Lung (tissue), 12 donors: ENCODE measurements around the gene RTKN2. TPM values are rescaled to one million over a fixed set of nuclear protein-coding genes. Genes with fewer than 3 reads are reported as not detected.
A peak's percentile ranks its signal among the peaks of the same experiment; 100 is the strongest.

Experiments used
- ATAC-seq: fragments of 200-7000 bp; cut with Tn5 transposase; one replicate; pipeline ENCODE4 v1.9.1; 2020; ENCODE audit warnings: moderate number of reproducible peaks; ENCODE audit not compliant: insufficient read depth, low FRiP score
- DNase-seq, 3 donors: peaks; one replicate each; pipeline ENCODE4 v3.0.0-alpha.2; 2013 to 2017
- H3K27ac ChIP-seq, 2 donors: one replicate each; pipeline ENCODE4 v1.5.1; 2013; ENCODE audit warnings: mild to moderate bottlenecking in 2 of 2, moderate library complexity in 2 of 2, control low read depth in 1 of 2, inconsistent platforms in 1 of 2, low read depth in 1 of 2, low read length in 1 of 2
- H3K27me3 ChIP-seq, 3 donors: one replicate each; pipeline ENCODE4 v1.5.1; 2013; ENCODE audit warnings: low read length in 2 of 3; ENCODE audit not compliant: control insufficient read depth in 3 of 3, insufficient read depth in 3 of 3
- H3K36me3 ChIP-seq, 4 donors: one replicate each; pipeline ENCODE4 v1.5.1; 2013; ENCODE audit warnings: low read length in 4 of 4, mild to moderate bottlenecking in 1 of 4, moderate library complexity in 1 of 4; ENCODE audit not compliant: control insufficient read depth in 4 of 4, insufficient read depth in 4 of 4
- H3K4me1 ChIP-seq, 5 donors: one replicate each; pipeline ENCODE4 v1.5.1; 2013; ENCODE audit warnings: low read length in 5 of 5, mild to moderate bottlenecking in 2 of 5, moderate library complexity in 1 of 5; ENCODE audit not compliant: control insufficient read depth in 5 of 5, insufficient read depth in 5 of 5
- H3K4me3 ChIP-seq: one replicate; pipeline ENCODE4 v1.5.1; 2013; ENCODE audit warnings: mild to moderate bottlenecking, control low read depth, moderate library complexity
- H3K9ac ChIP-seq, 2 donors: one replicate each; pipeline ENCODE4 v1.5.1; 2013; ENCODE audit warnings: low read length in 2 of 2, control low read depth in 1 of 2; ENCODE audit not compliant: insufficient read depth in 1 of 2
- H3K9me3 ChIP-seq, 4 donors: one replicate each; pipeline ENCODE4 v1.5.1; 2013; ENCODE audit warnings: low read length in 3 of 4, mild to moderate bottlenecking in 1 of 4, moderate library complexity in 1 of 4; ENCODE audit not compliant: control insufficient read depth in 4 of 4, insufficient read depth in 3 of 4
- CTCF ChIP-seq: IDR thresholded peaks from 2 replicates; pipeline ENCODE4 v1.5.1; 2012; ENCODE audit warnings: mild to moderate bottlenecking; ENCODE audit errors: control extremely low read depth, extremely low read depth
- WGBS, 2 donors: extraction: QIAGEN DNeasy Blood & Tissue Kit; methylation state at CpG; one replicate each; pipeline ENCODE4 v1.1.7; 2013; 5-methylcytosine and 5-hydroxymethylcytosine counted together
- polyA plus RNA-seq, 2 donors: library from polyadenylated mRNA; stranded (reverse); fragments of 200-250 nt; gene quantifications; one replicate each; pipeline ENCODE4 v1.2.1, GENCODE V29; 2013
- total RNA-seq, 2 donors: library from RNA; depleted of rRNA in 1 of 2; stranded (reverse); fragments of >200 nt in 1 of 2; gene quantifications; one replicate each; pipeline ENCODE4 v1.2.1, GENCODE V29; 2014 to 2021
- donor health status: control.
- donor health status: control.
- donor health status: Bipolar disorder and iron deficiency.
- donor health status: healthy.
- donor health status: DM: yes; HTN: yes; CAD: no.

RTKN2 gene
- total and polyA plus RNA-seq, 4 donors = 3.7 to 34.7 (median 16.8) TPM

- DNase-seq (no peak), ATAC-seq (no peak)
- H3K4me3 ChIP-seq = no peak overlapping the region
- no peaks in the 10 kb centered on the region for H3K27me3 ChIP-seq
- peaks cover 0 to 2% (median 0%) of the 10 kb centered on the region in 5 donors for H3K4me1 ChIP-seq
- peaks cover 0 to 4% (median 0%) of the 10 kb centered on the region in 4 donors for H3K9me3 ChIP-seq
- no peak overlapping the region for H3K27ac ChIP-seq
- no peaks in the 10 kb centered on the region for H3K36me3 ChIP-seq
- H3K9ac ChIP-seq = no peak overlapping the region
- no peak for TF ChIP-seq CTCF
Observed at GRCh38 chr10:62308101-62308500, 39.5 kb upstream of the RTKN2 start.

- Histone ChIP-seq H3K27ac (peak overlapping the region in 1 of 2 donors; percentile 44), H3K9ac (no peak overlapping the region), H3K9me3 (peaks cover 0 to 4% (median 0%) of the 10 kb centered on the region in 4 donors), H3K27me3 (no peaks in the 10 kb centered on the region), H3K4me1 (peaks cover 0 to 2% (median 0%) of the 10 kb centered on the region in 5 donors), H3K4me3 (no peak overlapping the region), H3K36me3 (no peaks in the 10 kb centered on the region)
- ATAC-seq (no peak), DNase-seq (no peak)
- TF ChIP-seq CTCF = no peak
- WGBS, 2 donors = 39 to 45% methylated on average over 4 of the region's 4 CpGs
Observed at GRCh38 chr10:62307635-62308034, 39.0 kb upstream of the RTKN2 start.

- Histone ChIP-seq H3K9me3 (peaks cover 0 to 4% (median 0%) of the 10 kb centered on the region in 4 donors), H3K9ac (no peak overlapping the region), H3K27ac (no peak overlapping the region), H3K4me3 (no peak overlapping the region), H3K4me1 (peaks cover 0 to 2% (median 0%) of the 10 kb centered on the region in 5 donors), H3K36me3 (no peaks in the 10 kb centered on the region), H3K27me3 (no peaks in the 10 kb centered on the region)
- ATAC-seq (no peak), DNase-seq (no peak)
- WGBS, 2 donors = 45 to 52% methylated on average over 9 of the region's 9 CpGs
- no peak for TF ChIP-seq CTCF
Observed at GRCh38 chr10:62306663-62307062, 38.0 kb upstream of the RTKN2 start.

- no peak for ATAC-seq
- no peak overlapping the region for H3K4me3 ChIP-seq
- no peak for DNase-seq
Observed at GRCh38 chr10:62305813-62306212, 37.2 kb upstream of the RTKN2 start.

More at GRCh38 chr10:62305813-62306212, 37.2 kb upstream of the RTKN2 start:
- 75 to 83% methylated on average over 1 of the region's 1 CpG for WGBS, 2 donors
- Histone ChIP-seq H3K27me3 (no peaks in the 10 kb centered on the region), H3K4me1 (peaks cover 0 to 2% (median 0%) of the 10 kb centered on the region in 5 donors), H3K36me3 (no peaks in the 10 kb centered on the region), H3K9me3 (peaks cover 0 to 4% (median 0%) of the 10 kb centered on the region in 4 donors), H3K9ac (no peak overlapping the region), H3K27ac (no peak overlapping the region)
- TF ChIP-seq CTCF = no peak
